Thoracic aorta (tissue), 2 donors: ENCODE measurements around the gene PTPRG. TPM values are rescaled to one million over a fixed set of nuclear protein-coding genes. Genes with fewer than 3 reads are reported as not detected.

ENCODE experiments used
- ATAC-seq: fragments of 150-250 bp; one replicate; pipeline ENCODE4 v1.8.0; 2017; ENCODE audit warnings: low read depth; ENCODE audit not compliant: insufficient number of reproducible peaks, low FRiP score
- DNase-seq: peaks from one replicate; pipeline ENCODE4 v3.0.0-alpha.2; 2020; ENCODE audit warnings: low spot score
- H3K27ac ChIP-seq, 2 donors: fragments of 200-600 bp; sonication (generic); 1 replicate in 1 of 2; 2 replicates in 1 of 2; pipeline ENCODE4 v1.5.1; 2016; ENCODE audit warnings: mild to moderate bottlenecking in 2 of 2, moderate library complexity in 2 of 2
- H3K27me3 ChIP-seq: fragments of 200-600 bp; sonication (generic); replicated peaks from 2 replicates; pipeline ENCODE4 v1.6.0; 2016; ENCODE audit warnings: mild to moderate bottlenecking; ENCODE audit not compliant: insufficient read depth
- H3K36me3 ChIP-seq: fragments of 200-600 bp; sonication (generic); one replicate; pipeline ENCODE4 v1.5.1; 2016
- H3K4me1 ChIP-seq, 2 donors: fragments of 200-600 bp; sonication (generic); 1 replicate in 1 of 2; 2 replicates in 1 of 2; pipeline versions ENCODE4 v1.5.1 to v1.6.0; 2016; ENCODE audit warnings: low read depth in 2 of 2, mild to moderate bottlenecking in 1 of 2; ENCODE audit not compliant: control insufficient read depth in 1 of 2
- H3K4me3 ChIP-seq: fragments of 200-600 bp; sonication (generic); 2 replicates; pipeline ENCODE4 v1.5.1; 2016; ENCODE audit warnings: mild to moderate bottlenecking
- H3K9me3 ChIP-seq: fragments of 200-600 bp; sonication (generic); 2 replicates; pipeline ENCODE4 v1.5.1; 2016
- CTCF ChIP-seq: fragments of 200-600 bp; sonication (generic); IDR thresholded peaks from one replicate; pipeline ENCODE4 v1.5.1; 2019; ENCODE audit warnings: antibody characterized with exemption
- total RNA-seq, 2 donors: library from RNA; depleted of rRNA; stranded (reverse); fragments of >200 nt; gene quantifications; one replicate each; pipeline versions ENCODE4 v1.1.0 to v1.2.3, GENCODE V29; 2016

Gene PTPRG
- total RNA-seq, 2 donors from 2014 or later, result 154 to 208 TPM

GRCh38 chr3:62203152-62203551, 641.8 kb downstream of the PTPRG start:
- ATAC-seq, result no peak
- Histone ChIP-seq H3K4me1 (no peaks in the 10 kb centered on the region), H3K27ac (no peak overlapping the region), H3K36me3 (peaks cover 15% of the 10 kb centered on the region), H3K4me3 (no peak overlapping the region), H3K9me3 (no peaks in the 10 kb centered on the region), H3K27me3 (no peaks in the 10 kb centered on the region)
- no peak for TF ChIP-seq CTCF
- DNase-seq, result no peak

- no peak for TF ChIP-seq CTCF
- Histone ChIP-seq H3K36me3 (peaks cover 15% of the 10 kb centered on the region), H3K4me3 (no peak overlapping the region), H3K27me3 (no peaks in the 10 kb centered on the region), H3K4me1 (no peaks in the 10 kb centered on the region), H3K27ac (no peak overlapping the region), H3K9me3 (no peaks in the 10 kb centered on the region)
- no peak for DNase-seq
- ATAC-seq, result no peak
Observed at GRCh38 chr3:62203561-62203960, 642.2 kb downstream of the PTPRG start.

- no peak for DNase-seq
- no peak for TF ChIP-seq CTCF
- Histone ChIP-seq H3K4me1 (no peaks in the 10 kb centered on the region), H3K9me3 (no peaks in the 10 kb centered on the region), H3K36me3 (peaks cover 15% of the 10 kb centered on the region), H3K4me3 (no peak overlapping the region), H3K27ac (no peak overlapping the region), H3K27me3 (no peaks in the 10 kb centered on the region)
- no peak for ATAC-seq
Observed at GRCh38 chr3:62207197-62207596, 645.8 kb downstream of the PTPRG start.

GRCh38 chr3:62208385-62208784, 647.0 kb downstream of the PTPRG start:
- Histone ChIP-seq H3K27ac (no peak overlapping the region), H3K4me1 (no peaks in the 10 kb centered on the region), H3K27me3 (no peaks in the 10 kb centered on the region), H3K9me3 (no peaks in the 10 kb centered on the region), H3K36me3 (peaks cover 9% of the 10 kb centered on the region), H3K4me3 (no peak overlapping the region)
- DNase-seq (no peak), ATAC-seq (no peak)
- no peak for TF ChIP-seq CTCF

GRCh38 chr3:62209101-62209500, 647.7 kb downstream of the PTPRG start:
- no peaks in the 10 kb centered on the region for H3K4me1 ChIP-seq
- no peak for TF ChIP-seq CTCF
- no peak for DNase-seq
- H3K4me3 ChIP-seq, result no peak overlapping the region
- H3K36me3 ChIP-seq, result peaks cover 2% of the 10 kb centered on the region
- ATAC-seq, result no peak
- no peaks in the 10 kb centered on the region for H3K27me3 ChIP-seq
- no peak overlapping the region for H3K27ac ChIP-seq
- no peaks in the 10 kb centered on the region for H3K9me3 ChIP-seq
